Head of caudate nucleus (tissue), 42 donors: ENCODE data around the gene CCDC40.

Source experiments
- DNase-seq, 42 donors: peaks; one replicate each; pipeline versions ENCODE4 v3.0.0 to v3.0.0-alpha.2; 2020 to 2021; ENCODE audit warnings: mixed read lengths in 7 of 42
- intact Hi-C: fragments of 100-400 bp; cut with DNase I; formaldehyde crosslinking; loops from one replicate; pipeline ENCODE4 v1.15.0; 2022

The CCDC40 gene

GRCh38 chr17:80141463-80142165, 105.2 kb downstream of the CCDC40 start:
- no peak for DNase-seq
- intact Hi-C loops, result loop anchor here (10.0 kb wide), 1 partner anchor 123 kb away; the partner anchor contains the start of gene RNF213

- intact Hi-C loops, result loop anchor here (10.0 kb wide), 1 partner anchor 122 kb away; the partner anchor contains the start of gene RNF213
- no peak for DNase-seq
Observed at GRCh38 chr17:80142929-80143328, 106.5 kb downstream of the CCDC40 start.

GRCh38 chr17:80145076-80146075, 108.9 kb downstream of the CCDC40 start:
- intact Hi-C loops, result loop anchor here (2.0 to 10.0 kb wide), 3 partner anchors 45 to 119 kb away; partner anchors contain the start of genes GAA, RNF213, SGSH and SLC26A11
- peak in 1 of 42 donors; percentile 3 for DNase-seq

GRCh38 chr17:80146121-80147034, 109.9 kb downstream of the CCDC40 start:
- peak in 11 of 42 donors; percentile 8 to 41 (median 22) for DNase-seq
- intact Hi-C loops, result loop anchor here (2.0 to 10.0 kb wide), 3 partner anchors 46 to 118 kb away; partner anchors contain the start of genes GAA, RNF213, SGSH and SLC26A11

GRCh38 chr17:80147035-80147822, 110.8 kb downstream of the CCDC40 start, which contains the start of gene EIF4A3:
Gene EIF4A3 (minus strand): TSS chr17:80147128. CDS start chr17:80146961, 167 bp downstream.
- DNase-seq, result peak; percentile 93 to 99 (median 98)
- intact Hi-C loops, result loop anchor here (2.0 to 10.0 kb wide), 3 partner anchors 46 to 118 kb away; partner anchors contain the start of genes GAA, RNF213, SGSH and SLC26A11
